Muscle of arm (tissue), 14 donors: ENCODE results near the gene CDC5L. TPM values are rescaled to one million over a fixed set of nuclear protein-coding genes. Genes with fewer than 3 reads are reported as not detected.
"Not testable (repeated sequence)": the region's sequence is repeated elsewhere in the genome, so short reads cannot be mapped to it uniquely, and the experiment has no call there.

ENCODE experiments used
- DNase-seq: peaks from one replicate; pipeline ENCODE4 v3.0.0-alpha.2; 2013
- long read RNA-seq, 11 donors: transcript quantifications; one replicate each; lab custom pipeline, GENCODE V29; 2026
- polyA plus RNA-seq, 12 donors: library from polyadenylated mRNA; unstranded; fragments of 120-200 nt; gene quantifications; one replicate each; pipeline ENCODE4 v1.2.1, GENCODE V29; 2013; ENCODE audit not compliant: insufficient read length in 12 of 12

Gene CDC5L
- polyA plus RNA-seq, result 10 to 100 TPM in 11 of 12 donors, not detected in 1; 16.6 to 31.1 (median 28.8) TPM
- long read RNA-seq, donor 1, full-length matches to known transcripts, result 1 of 66 reads
- long read RNA-seq, donor 1, partial matches to known transcripts, result 65 of 66 reads
- long read RNA-seq, donor 1, other reads (novel, unspliced or antisense), result 0 of 66 reads
- long read RNA-seq, donor 2, full-length matches to known transcripts, result 6 of 55 reads
- long read RNA-seq, donor 2, partial matches to known transcripts, result 49 of 55 reads
- long read RNA-seq, donor 2, other reads (novel, unspliced or antisense), result 0 of 55 reads
- long read RNA-seq, donor 3, full-length matches to known transcripts, result 1 of 27 reads
- long read RNA-seq, donor 3, partial matches to known transcripts, result 26 of 27 reads
- long read RNA-seq, donor 3, other reads (novel, unspliced or antisense), result 0 of 27 reads
- long read RNA-seq, donor 4, result 0 reads
- long read RNA-seq, donor 5, full-length matches to known transcripts, result 7 of 15 reads
- long read RNA-seq, donor 5, partial matches to known transcripts, result 8 of 15 reads
- long read RNA-seq, donor 5, other reads (novel, unspliced or antisense), result 0 of 15 reads
- long read RNA-seq, donor 6, full-length matches to known transcripts, result 2 of 26 reads
- long read RNA-seq, donor 6, partial matches to known transcripts, result 24 of 26 reads
- long read RNA-seq, donor 6, other reads (novel, unspliced or antisense), result 0 of 26 reads
- long read RNA-seq, donor 7, full-length matches to known transcripts, result 1 of 17 reads
- long read RNA-seq, donor 7, partial matches to known transcripts, result 16 of 17 reads
- long read RNA-seq, donor 7, other reads (novel, unspliced or antisense), result 0 of 17 reads
- long read RNA-seq, donor 8, full-length matches to known transcripts, result 3 of 50 reads
- long read RNA-seq, donor 8, partial matches to known transcripts, result 47 of 50 reads
- long read RNA-seq, donor 8, other reads (novel, unspliced or antisense), result 0 of 50 reads
- long read RNA-seq, donor 9, full-length matches to known transcripts, result 5 of 44 reads
- long read RNA-seq, donor 9, partial matches to known transcripts, result 39 of 44 reads
- long read RNA-seq, donor 9, other reads (novel, unspliced or antisense), result 0 of 44 reads
- long read RNA-seq, donor 10, full-length matches to known transcripts, result 6 of 43 reads
- long read RNA-seq, donor 10, partial matches to known transcripts, result 37 of 43 reads
- long read RNA-seq, donor 10, other reads (novel, unspliced or antisense), result 0 of 43 reads
- long read RNA-seq, donor 11, full-length matches to known transcripts, result 5 of 28 reads
- long read RNA-seq, donor 11, partial matches to known transcripts, result 23 of 28 reads
- long read RNA-seq, donor 11, other reads (novel, unspliced or antisense), result 0 of 28 reads

- peak; percentile 99 for DNase-seq
These were observed at the start of gene CDC5L for GRCh38 chr6:44387346-44388134. Gene CDC5L, plus strand, starts transcription at chr6:44387706. Its CDS starts 118 bp downstream, at chr6:44387824.

DNA sequence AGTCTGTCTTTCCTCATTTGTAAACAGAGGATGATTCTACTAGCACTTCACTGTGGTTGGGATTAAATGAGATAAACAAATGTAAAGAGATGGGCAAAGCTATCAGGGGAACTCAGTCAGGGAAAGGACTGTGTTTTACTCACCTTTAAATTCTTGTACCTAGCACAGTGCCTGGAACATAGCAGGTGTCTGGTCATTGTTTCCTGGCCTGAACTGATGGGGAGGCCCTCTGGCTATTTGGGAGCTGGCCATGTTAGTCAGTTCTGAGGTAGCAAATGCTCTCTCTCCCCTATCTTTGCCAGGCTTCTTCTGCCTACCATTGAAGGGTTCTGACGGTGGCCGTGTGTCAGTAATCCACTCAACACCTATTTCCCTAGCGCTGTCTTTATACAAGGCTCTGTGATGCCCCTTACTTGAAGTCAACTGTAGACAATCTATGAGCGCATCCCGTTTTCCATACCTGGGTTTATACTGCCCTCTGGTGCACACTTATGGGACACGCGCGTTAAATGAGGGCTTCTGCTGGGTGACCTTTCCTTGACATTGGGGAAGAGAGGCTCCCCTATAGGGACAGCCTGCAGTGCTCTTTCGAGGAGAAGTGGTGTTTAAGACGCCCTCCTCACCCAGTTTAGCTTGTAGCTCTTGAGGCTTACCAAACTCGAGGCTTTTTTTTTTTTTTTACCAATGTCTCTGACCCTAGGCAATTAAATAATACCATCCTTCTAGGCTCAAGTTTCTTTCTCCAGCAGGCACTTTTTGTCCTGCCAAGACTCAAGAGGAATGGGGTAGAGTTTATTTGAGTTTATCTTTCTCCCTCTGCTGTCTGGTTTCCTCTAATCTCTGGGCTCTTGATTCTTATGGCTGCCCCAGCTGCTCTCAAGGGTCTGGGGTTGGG is 49.0 kb upstream of the CDC5L start:
- peak; percentile 68 for DNase-seq

DNA sequence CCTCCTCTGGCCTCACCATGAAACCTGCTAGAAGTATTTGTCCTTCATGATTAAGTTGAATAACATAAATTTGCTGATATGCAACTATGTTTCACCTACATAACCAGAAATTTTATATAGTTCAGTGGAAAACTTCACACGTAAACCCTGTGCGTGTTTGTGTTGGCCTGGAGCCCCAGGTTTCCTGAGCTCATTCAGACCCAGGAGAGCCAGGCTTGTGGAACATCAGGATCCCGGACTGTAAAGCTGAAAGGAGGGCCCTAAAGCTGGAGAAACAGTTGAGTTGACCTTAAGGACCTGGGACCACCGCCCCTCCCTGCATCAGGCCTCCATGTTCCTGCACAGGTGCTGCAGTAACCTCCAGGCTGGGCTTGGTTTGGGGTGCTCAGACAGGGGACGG is 48.2 kb upstream of the CDC5L start:
- no peak for DNase-seq

GRCh38 chr6:44339763-44340625 is 47.5 kb upstream of the CDC5L start:
- DNase-seq, result no peak

DNA sequence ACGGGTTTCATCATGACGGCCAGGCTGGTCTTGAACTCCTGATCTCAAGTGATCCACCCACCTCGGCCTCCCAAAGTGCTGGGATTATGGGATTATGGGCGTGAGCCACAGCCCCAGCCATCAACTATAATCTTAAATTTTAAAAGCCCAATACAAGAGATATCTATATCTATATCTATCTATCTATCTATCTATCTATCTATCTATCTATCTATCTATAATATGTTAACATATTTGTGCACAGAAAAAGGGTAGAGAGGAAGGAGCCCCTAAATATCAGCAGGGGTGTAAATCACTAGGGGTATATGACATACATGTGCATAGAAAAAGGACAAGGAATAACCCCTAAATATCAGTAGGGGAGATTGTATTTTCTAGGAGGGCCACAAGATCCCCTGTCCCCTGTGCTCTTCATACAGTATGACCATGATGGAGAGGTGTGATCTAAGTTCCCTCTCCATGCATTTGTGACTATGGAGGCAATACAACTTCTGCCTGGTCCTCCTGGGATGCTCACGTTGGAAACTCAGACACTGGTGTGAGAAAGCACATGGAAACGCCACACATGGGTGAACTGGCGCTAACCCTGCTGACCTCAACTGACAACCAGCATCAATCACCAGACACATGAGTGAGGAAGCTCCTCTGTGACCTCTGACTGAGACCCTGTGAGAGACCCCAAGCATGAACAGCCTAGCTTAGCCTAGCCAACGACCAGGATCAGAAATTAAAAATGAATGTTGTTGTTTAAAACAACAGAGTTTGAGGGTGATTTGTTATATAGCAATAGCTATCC is 46.2 kb upstream of the CDC5L start:
- DNase-seq, result no peak

- DNase-seq, result no peak
These were observed 45.5 kb upstream of the CDC5L start for GRCh38 chr6:44342052-44342451.

- no peak for DNase-seq
These were observed 45.0 kb upstream of the CDC5L start, which contains the start of gene SPATS1 for GRCh38 chr6:44342489-44342888. Gene SPATS1, plus strand, starts transcription at chr6:44342650. Its CDS starts 446 bp downstream, at chr6:44343096.

DNA sequence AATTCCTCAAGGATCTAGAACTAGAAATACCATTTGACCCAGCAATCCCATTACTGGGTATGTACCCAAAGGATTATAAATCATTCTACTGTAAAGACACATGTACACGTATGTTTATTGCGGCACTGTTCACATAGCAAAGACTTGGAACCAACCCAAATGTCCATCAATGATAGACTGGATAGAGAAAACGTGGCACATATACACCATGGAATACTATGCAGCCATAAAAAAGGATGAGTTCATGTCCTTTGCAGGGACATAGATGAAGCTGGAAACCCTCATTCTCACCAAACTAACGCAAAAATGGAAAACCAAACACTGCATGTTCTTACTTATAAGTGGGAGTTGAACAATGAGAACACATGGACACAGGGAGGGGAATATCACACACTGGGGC is 40.7 kb upstream of the CDC5L start:
- DNase-seq, result not testable (repeated sequence)

- no peak for DNase-seq
These were observed 37.4 kb upstream of the CDC5L start for GRCh38 chr6:44349904-44350649.

GRCh38 chr6:44350650-44350994 is 36.9 kb upstream of the CDC5L start:
- DNase-seq, result not testable (repeated sequence)

DNA sequence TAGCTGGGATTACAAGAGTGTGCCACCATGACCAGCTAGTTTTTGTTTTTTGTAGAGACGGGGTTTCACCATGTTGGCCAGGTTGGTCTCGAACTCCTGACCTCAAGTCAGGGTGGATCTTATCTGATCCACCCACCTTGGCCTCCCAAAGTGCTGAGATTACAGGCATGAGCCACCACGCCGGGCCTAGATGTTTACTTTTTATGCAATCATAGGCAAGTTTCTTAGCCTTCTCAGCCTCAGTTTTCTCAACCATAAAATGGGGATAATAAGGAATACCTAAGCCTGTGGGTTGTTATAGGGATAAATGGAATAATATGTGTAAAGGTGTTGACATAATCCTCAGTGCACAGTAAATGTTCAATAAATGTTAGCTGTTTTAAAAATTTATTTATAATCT is 35.2 kb upstream of the CDC5L start:
- DNase-seq, result no peak

- no peak for DNase-seq
These were observed 34.2 kb upstream of the CDC5L start for GRCh38 chr6:44353336-44353735.

- no peak for DNase-seq
These were observed 31.9 kb upstream of the CDC5L start for GRCh38 chr6:44355640-44356039.

- no peak for DNase-seq
These were observed 31.0 kb upstream of the CDC5L start for GRCh38 chr6:44356487-44356886.

DNA sequence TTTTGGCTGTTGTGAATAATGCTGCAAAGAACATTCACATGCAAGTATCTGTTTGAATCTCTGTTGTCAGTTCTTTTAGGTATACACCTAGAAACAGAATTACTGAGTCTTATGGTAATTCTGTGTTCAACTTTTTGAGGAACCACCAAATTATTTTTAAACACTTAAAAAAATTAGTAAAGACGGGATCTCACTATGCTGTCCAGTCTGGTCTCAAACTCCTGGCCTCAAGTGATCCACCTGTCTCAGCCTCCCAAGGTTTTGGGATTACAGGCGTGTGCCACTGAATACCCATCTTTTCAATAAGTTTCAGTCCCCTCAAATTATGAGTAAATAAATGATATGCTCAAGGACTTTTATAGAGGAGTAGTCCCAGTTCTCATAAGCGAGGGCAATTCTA is 27.5 kb upstream of the CDC5L start:
- DNase-seq, result no peak

- DNase-seq, result no peak
These were observed 25.6 kb upstream of the CDC5L start for GRCh38 chr6:44361947-44362346.

GRCh38 chr6:44363377-44363926 is 24.1 kb upstream of the CDC5L start:
- no peak for DNase-seq
